LNCAP (cell line): ENCODE data around the gene TREML1.

ENCODE experiments used
- CTCF ChIP-seq: fragments of 450-650 bp; IDR thresholded peaks from 2 replicates; pipeline ENCODE4 v1.5.1; 2017; ENCODE audit warnings: mild to moderate bottlenecking

The TREML1 gene

GRCh38 chr6:41156771-41157170, 2.6 kb upstream of the TREML1 start:
- TF ChIP-seq CTCF = no peak

- TF ChIP-seq CTCF = no peak
These were observed 1.9 kb upstream of the TREML1 start for GRCh38 chr6:41156001-41156400.

- TF ChIP-seq CTCF = no peak
These were observed 1.1 kb upstream of the TREML1 start for GRCh38 chr6:41155132-41155805.

DNA sequence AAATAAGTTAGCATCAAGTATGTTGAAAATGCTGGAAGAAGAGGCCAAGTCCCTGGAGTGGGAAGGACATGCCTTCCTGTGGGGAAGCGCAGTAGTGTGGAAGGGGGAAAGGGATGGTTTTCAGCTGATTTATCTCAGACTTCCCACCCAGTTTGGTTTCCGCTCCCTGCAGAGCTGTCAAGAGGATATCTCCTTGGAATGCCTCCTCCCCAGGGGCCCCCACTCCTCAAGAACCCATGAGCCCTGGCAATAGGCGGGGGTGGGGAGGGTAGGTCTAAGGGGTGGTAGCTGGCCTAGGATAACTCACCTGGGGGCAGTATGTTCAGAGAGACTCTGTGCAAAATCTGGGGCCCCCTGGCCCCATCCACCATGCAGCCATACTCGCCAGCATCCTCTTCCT, 696 bp downstream of the TREML1 start:
- no peak for TF ChIP-seq CTCF

DNA sequence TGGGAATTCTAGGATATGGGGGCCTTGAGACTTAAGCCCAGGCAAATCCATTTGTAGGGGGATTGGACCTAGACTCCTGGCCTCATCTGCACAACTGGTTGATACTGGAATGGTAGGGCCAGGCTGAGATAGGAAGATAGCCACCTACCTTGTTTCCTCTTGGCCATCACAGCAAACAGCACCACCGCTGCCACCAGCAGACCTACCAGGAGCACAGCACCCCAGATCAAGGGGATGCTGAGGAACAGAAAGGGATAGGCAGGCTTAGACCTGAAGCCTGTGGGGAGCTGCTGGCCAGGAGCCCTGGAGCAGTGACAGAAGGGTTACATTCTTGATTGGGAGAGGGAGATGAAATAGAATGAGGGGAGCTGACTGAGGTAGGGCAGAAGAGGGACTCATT, 3.5 kb downstream of the TREML1 start:
- TF ChIP-seq CTCF = no peak

DNA sequence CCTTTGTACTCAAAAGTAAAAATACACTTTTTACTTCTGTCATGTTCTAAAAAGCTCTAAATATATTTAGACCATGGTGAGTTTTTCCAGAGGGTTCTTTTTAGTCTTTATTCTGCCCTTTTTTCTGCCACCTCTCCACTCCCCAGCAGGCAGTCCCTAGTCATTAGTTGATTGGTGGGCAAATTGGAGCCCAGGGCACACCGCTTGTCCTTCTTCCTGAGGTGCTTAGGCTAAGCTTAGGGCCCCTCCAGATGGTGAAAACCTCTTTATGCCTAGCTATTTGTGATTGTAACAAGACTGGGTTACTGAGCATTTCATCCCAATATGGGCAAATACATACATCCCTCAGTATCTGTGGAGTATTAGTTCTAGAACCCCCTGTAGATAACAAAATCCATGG, 6.2 kb downstream of the TREML1 start:
- TF ChIP-seq CTCF = no peak

- TF ChIP-seq CTCF = no peak
These were observed 17.2 kb downstream of the TREML1 start for GRCh38 chr6:41136911-41137310.
